PC-9 (cell line): ENCODE data around the gene PDIA5. TPM values are rescaled to one million over a fixed set of nuclear protein-coding genes. Genes with fewer than 3 reads are reported as not detected.

Experiments used
- BruUV-seq: library from RNA; stranded (reverse); fragments of 400-500 nt; replicated peaks from 2 replicates; lab custom pipeline; 2021; lab: Mats Ljungman, UMichigan
- CTCF ChIA-PET: fragments of 300-600 bp; sonication (Branson Sonifier 250); formaldehyde crosslinking; loops from one replicate; lab custom pipeline; 2022; ENCODE audit warnings: antibody characterized with exemption; lab: Charles Lee
- POLR2A ChIA-PET: fragments of 300-600 bp; sonication (Branson Sonifier 250); formaldehyde crosslinking; loops from one replicate; lab custom pipeline; 2022; ENCODE audit warnings: antibody characterized with exemption; ENCODE audit not compliant: unreplicated experiment; lab: Charles Lee
- DNase-seq, 2 experiments: peaks; one replicate each; pipeline versions ENCODE4 v3.0.0 to v3.0.0-alpha.2; 2015 to 2022; ENCODE audit warnings: mixed read lengths in 1 of 2
- H2AFZ ChIP-seq: fragments of 200-600 bp; sonication (generic); 2 replicates; pipeline ENCODE4 v1.8.1; 2017; ENCODE audit warnings: antibody characterized with exemption
- H3F3A ChIP-seq: fragments of 200-600 bp; sonication (generic); 2 replicates; pipeline ENCODE4 v1.8.1; 2017; ENCODE audit warnings: antibody characterized with exemption, mild to moderate bottlenecking, low read depth; ENCODE audit not compliant: insufficient read depth
- H3K27ac ChIP-seq: fragments of 200-600 bp; sonication (generic); 2 replicates; pipeline ENCODE4 v1.6.1; 2016; ENCODE audit warnings: mixed run types
- H3K27me3 ChIP-seq: fragments of 200-600 bp; sonication (generic); 2 replicates; pipeline ENCODE4 v1.6.1; 2016; ENCODE audit warnings: low read depth, mixed run types; ENCODE audit not compliant: insufficient read depth
- H3K36me3 ChIP-seq: fragments of 200-600 bp; sonication (generic); 2 replicates; pipeline ENCODE4 v1.6.1; 2016; ENCODE audit warnings: low read depth, mixed run types
- H3K4me1 ChIP-seq: fragments of 200-600 bp; sonication (generic); replicated peaks from 2 replicates; pipeline ENCODE4 v1.6.1; 2016; ENCODE audit warnings: mixed run types; ENCODE audit not compliant: insufficient read depth
- H3K4me2 ChIP-seq: fragments of 200-600 bp; sonication (generic); 2 replicates; pipeline ENCODE4 v1.6.1; 2017; ENCODE audit warnings: mixed run types
- H3K4me3 ChIP-seq: fragments of 200-600 bp; sonication (generic); 2 replicates; pipeline ENCODE4 v1.6.1; 2016; ENCODE audit warnings: mixed run types
- H3K79me2 ChIP-seq: fragments of 200-600 bp; sonication (generic); 2 replicates; pipeline ENCODE4 v1.6.1; 2017; ENCODE audit warnings: low read depth, mixed run types
- H3K9me2 ChIP-seq: fragments of 200-600 bp; sonication (generic); 2 replicates; pipeline ENCODE4 v1.8.1; 2017; ENCODE audit warnings: mild to moderate bottlenecking; ENCODE audit not compliant: insufficient read depth
- H3K9me3 ChIP-seq: fragments of 200-600 bp; sonication (generic); 2 replicates; pipeline ENCODE4 v1.8.1; 2016; ENCODE audit warnings: low read depth; ENCODE audit not compliant: insufficient read depth
- H4K20me1 ChIP-seq: fragments of 200-600 bp; sonication (generic); 2 replicates; pipeline ENCODE4 v1.8.1; 2017; ENCODE audit not compliant: insufficient read depth
- CTCF ChIP-seq: fragments of 200-600 bp; sonication (generic); conservative IDR thresholded peaks from 2 replicates; pipeline ENCODE4 v1.6.1; 2017; ENCODE audit warnings: mixed run types, antibody characterized with exemption, mild to moderate bottlenecking, moderate library complexity
- EZH2 ChIP-seq: fragments of 200-600 bp; sonication (generic); IDR thresholded peaks from 2 replicates; pipeline ENCODE4 v1.8.0; 2017; ENCODE audit warnings: antibody characterized with exemption, low read depth
- intact Hi-C: fragments of 100-400 bp; cut with micrococcal nuclease; formaldehyde crosslinking; loops from one replicate; pipeline ENCODE4 v1.10.0; 2022; ENCODE audit not compliant: unreplicated experiment
- total RNA-seq: library from RNA; stranded (reverse); gene quantifications from 2 replicates; pipeline ENCODE4 v1.2.3, GENCODE V29; 2021

Gene PDIA5
- total RNA-seq, 1 experiment from 2014 or later = 31.7 TPM

- no peak overlapping the region for H3K4me3 ChIP-seq
- CTCF ChIA-PET = no interaction called here
- H3K36me3 ChIP-seq = peaks cover 4% of the 10 kb centered on the region; the same call in 1 of the 2 replicates
- no peaks in the 10 kb centered on the region for H4K20me1 ChIP-seq
- H2AFZ ChIP-seq = no peak overlapping the region
- H3K79me2 ChIP-seq = no peaks in the 10 kb centered on the region
- intact Hi-C loops = no loop called here
- no peaks in the 10 kb centered on the region for H3K9me3 ChIP-seq
- DNase-seq = no peak
- H3K4me2 ChIP-seq = no peak overlapping the region
- H3F3A ChIP-seq = no peaks in the 10 kb centered on the region
- BruUV-seq = no TSS peak
- TF ChIP-seq EZH2 (no peak), CTCF (no peak)
- POLR2A ChIA-PET = no interaction called here
- no peaks in the 10 kb centered on the region for H3K4me1 ChIP-seq
- no peaks in the 10 kb centered on the region for H3K27me3 ChIP-seq
- H3K9me2 ChIP-seq = no peaks in the 10 kb centered on the region
- no peak overlapping the region for H3K27ac ChIP-seq
Observed at GRCh38 chr3:123134671-123135070, 67.8 kb downstream of the PDIA5 start.

GRCh38 chr3:123137001-123137400, 70.2 kb downstream of the PDIA5 start:
- no peaks in the 10 kb centered on the region for H3K79me2 ChIP-seq
- ChIA-PET POLR2A (interaction anchor here (0.6 kb wide), 1 partner anchor 69 kb away, joined by 3 read pairs; no protein-coding TSS in a partner anchor), CTCF (no interaction called here)
- no peaks in the 10 kb centered on the region for H3K9me3 ChIP-seq
- intact Hi-C loops = no loop called here
- H3K4me3 ChIP-seq = no peak overlapping the region
- H3K9me2 ChIP-seq = no peaks in the 10 kb centered on the region
- BruUV-seq = no TSS peak
- TF ChIP-seq EZH2 (no peak), CTCF (no peak)
- no peaks in the 10 kb centered on the region for H4K20me1 ChIP-seq
- H3K27me3 ChIP-seq = no peaks in the 10 kb centered on the region
- H3F3A ChIP-seq = no peaks in the 10 kb centered on the region
- no peaks in the 10 kb centered on the region for H3K4me1 ChIP-seq
- H3K4me2 ChIP-seq = no peak overlapping the region
- H2AFZ ChIP-seq = no peak overlapping the region
- peaks cover 4% of the 10 kb centered on the region; the same call in 1 of the 2 replicates for H3K36me3 ChIP-seq
- no peak overlapping the region for H3K27ac ChIP-seq
- no peak for DNase-seq

DNA sequence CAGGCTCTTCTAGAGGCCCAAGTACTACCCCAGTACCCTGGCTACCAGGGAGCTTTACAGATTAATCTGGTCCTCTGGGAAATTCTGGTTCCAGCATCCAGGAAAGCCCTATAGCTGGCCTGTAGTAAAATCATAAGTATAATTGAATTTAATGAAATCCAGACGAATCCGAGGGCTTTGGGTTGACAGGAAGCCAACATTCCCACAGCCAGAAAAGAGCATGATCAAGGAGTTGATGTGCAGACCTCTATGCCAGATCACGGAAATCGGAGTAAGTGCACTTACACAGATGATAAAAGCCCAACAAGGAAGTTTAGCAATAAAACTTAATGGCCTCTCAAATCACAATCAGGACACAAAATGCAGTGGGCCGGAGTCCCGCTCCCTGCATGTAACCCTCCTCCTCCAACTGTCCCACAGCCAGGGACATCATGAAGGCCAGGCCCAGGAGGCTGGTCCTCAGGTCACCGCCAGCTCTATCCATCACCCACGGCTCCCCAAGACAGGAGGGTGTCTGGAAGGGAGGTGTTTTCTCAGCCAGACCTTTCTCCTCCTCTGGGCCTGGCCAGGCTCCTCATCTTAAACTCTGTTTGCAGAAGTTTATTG, 72.1 kb downstream of the PDIA5 start:
- no peak for TF ChIP-seq CTCF
- no peak for TF ChIP-seq EZH2
- no peak overlapping the region for H3K4me3 ChIP-seq
- no peak overlapping the region for H3K27ac ChIP-seq
- peaks cover 7% of the 10 kb centered on the region for H3K4me1 ChIP-seq
- H3K27me3 ChIP-seq = no peaks in the 10 kb centered on the region
- no TSS peak for BruUV-seq
- intact Hi-C loops = no loop called here
- POLR2A ChIA-PET = interaction anchor here (0.7 kb wide), 1 partner anchor 949 kb away, joined by 5 read pairs; no protein-coding TSS in a partner anchor
- CTCF ChIA-PET = no interaction called here
- H3K79me2 ChIP-seq = no peaks in the 10 kb centered on the region
- H2AFZ ChIP-seq = no peak overlapping the region
- H3K9me2 ChIP-seq = no peaks in the 10 kb centered on the region
- H3K9me3 ChIP-seq = no peaks in the 10 kb centered on the region
- no peak overlapping the region for H3K4me2 ChIP-seq
- H3K36me3 ChIP-seq = no peaks in the 10 kb centered on the region
- no peaks in the 10 kb centered on the region for H4K20me1 ChIP-seq
- DNase-seq = no peak
- H3F3A ChIP-seq = 0 out of 2 replicates have a peak, but pooled peaks cover 2% of the 10 kb centered on the region
